Esophagus muscularis mucosa (tissue), 4 donors: ENCODE measurements around the gene COQ7.

Experiments
- CTCF ChIP-seq, 3 experiments: fragments of 200-600 bp in 2 of 3; fragments of 450-650 bp in 1 of 3; sonication (generic) in 2 of 3; IDR thresholded peaks; one replicate each; pipeline ENCODE4 v1.5.1; 2017 to 2019; ENCODE audit warnings: antibody characterized with exemption in 3 of 3, mild to moderate bottlenecking in 2 of 3, moderate library complexity in 1 of 3
- EP300 ChIP-seq: sonication (generic); formaldehyde crosslinking; IDR thresholded peaks from one replicate; pipeline ENCODE4 v1.6.1; 2017; ENCODE audit warnings: antibody characterized with exemption
- POLR2A ChIP-seq: fragments of 450-650 bp; IDR thresholded peaks from one replicate; pipeline ENCODE4 v1.6.1; 2017; ENCODE audit warnings: antibody characterized with exemption, moderate library complexity, mild to moderate bottlenecking, low read depth

GRCh38 chr16:19118938-19119431 lies 51.6 kb downstream of the COQ7 start:
- TF ChIP-seq EP300: no peak
- no peak for TF ChIP-seq CTCF (IDR thresholded peaks at IDR 0.05)
- no peak for TF ChIP-seq POLR2A
